GM12878 (cell line): ENCODE results near the gene FMNL2. TPM values are rescaled to one million over a fixed set of nuclear protein-coding genes. Genes with fewer than 3 reads are reported as not detected.

Experiments
- ATAC-seq: fragments of 200-7000 bp; cut with Tn5 transposase; 3 replicates; pipeline ENCODE4 v1.9.1; 2020; ENCODE audit warnings: mild to moderate bottlenecking, moderate library complexity
- BruUV-seq: library from RNA; stranded (reverse); fragments of 400-500 nt; replicated peaks from 2 replicates; lab custom pipeline; 2021; lab: Mats Ljungman, UMichigan
- CTCF ChIA-PET: fragments of 300-600 bp; sonication (Branson Sonifier 250); formaldehyde crosslinking; extraction: SDS; loops from one replicate; lab custom pipeline; 2021; ENCODE audit warnings: inconsistent platforms; lab: Yijun Ruan, JAX
- POLR2A ChIA-PET: fragments of 350-600 bp; formaldehyde crosslinking; extraction: SDS; loops from one replicate; lab custom pipeline; 2021; ENCODE audit warnings: inconsistent platforms; lab: Charles Lee
- RAD21 ChIA-PET: fragments of 300-600 bp; sonication (Branson Sonifier 250); formaldehyde crosslinking; loops from one replicate; lab custom pipeline; 2023; ENCODE audit warnings: antibody characterized with exemption; ENCODE audit not compliant: unreplicated experiment; lab: Charles Lee
- SMC1A ChIA-PET: fragments of 300-600 bp; sonication (Branson Sonifier 250); formaldehyde crosslinking; loops from one replicate; lab custom pipeline; 2023; ENCODE audit not compliant: unreplicated experiment, uncharacterized antibody; lab: Charles Lee
- DNase-seq: peaks from one replicate; pipeline ENCODE4 v3.0.0-alpha.2; 2011; ENCODE audit warnings: low read depth, low spot score
- FAIRE-seq: peaks from 3 replicates; lab custom pipeline; 2011; peaks lifted over from hg19 to GRCh38; lab: Jason Lieb, UNC
- H2AFZ ChIP-seq: 2 replicates; pipeline ENCODE4 v1.6.0; 2011; ENCODE audit warnings: low read depth, low read length, control low read depth; ENCODE audit not compliant: control insufficient read depth
- H3K27ac ChIP-seq: 2 replicates; pipeline ENCODE4 v1.5.1; 2011; ENCODE audit warnings: control low read depth; ENCODE audit not compliant: control insufficient read depth, insufficient read depth
- H3K27me3 ChIP-seq, 2 experiments: replicated peaks in 1 of 2; 2 replicates each; pipeline versions ENCODE4 v1.6.0 to v1.6.1; 2011; ENCODE audit warnings: low read length in 1 of 2; ENCODE audit not compliant: control insufficient read depth in 2 of 2, insufficient read depth in 2 of 2
- H3K36me3 ChIP-seq, 2 experiments: 2 replicates each; pipeline ENCODE4 v1.5.1; 2011; ENCODE audit warnings: low read length in 1 of 2; ENCODE audit not compliant: control insufficient read depth in 2 of 2, insufficient read depth in 2 of 2
- H3K4me1 ChIP-seq: 2 replicates; pipeline ENCODE4 v1.6.1; 2011; ENCODE audit warnings: mild to moderate bottlenecking, low read length, moderate library complexity, mixed read lengths; ENCODE audit not compliant: control insufficient read depth, insufficient read depth
- H3K4me2 ChIP-seq: 2 replicates; pipeline ENCODE4 v1.6.0; 2011; ENCODE audit warnings: control low read depth; ENCODE audit not compliant: control insufficient read depth, insufficient read depth
- H3K4me3 ChIP-seq: fragments of 200-600 bp; sonication (generic); 2 replicates; pipeline ENCODE4 v1.5.1; 2016
- H3K79me2 ChIP-seq: 2 replicates; pipeline ENCODE4 v1.6.0; 2011; ENCODE audit warnings: low read length; ENCODE audit not compliant: control insufficient read depth, insufficient read depth
- H3K9ac ChIP-seq: 2 replicates; pipeline ENCODE4 v1.8.0; 2011; ENCODE audit warnings: low read length, control low read depth, mixed read lengths; ENCODE audit not compliant: control insufficient read depth, insufficient read depth
- H3K9me3 ChIP-seq: replicated peaks from 3 replicates; pipeline ENCODE4 v1.5.1; 2011; ENCODE audit warnings: mild to moderate bottlenecking, low read length; ENCODE audit not compliant: control insufficient read depth, insufficient read depth
- H4K20me1 ChIP-seq: 2 replicates; pipeline ENCODE4 v1.6.0; 2011; ENCODE audit not compliant: control insufficient read depth, insufficient read depth
- ATF7 ChIP-seq: fragments of 450-650 bp; IDR thresholded peaks from 2 replicates; pipeline ENCODE4 v1.6.1; 2016; ENCODE audit warnings: low read depth, mild to moderate bottlenecking
- BCL11A ChIP-seq: IDR thresholded peaks from 2 replicates; pipeline ENCODE4 v1.6.1; 2011; ENCODE audit warnings: low read depth, low read length
- CEBPB ChIP-seq, 2 experiments: fragments of 150-350 bp in 1 of 2; IDR thresholded peaks; 2 replicates each; pipeline ENCODE4 v1.6.1; 2012 to 2014; ENCODE audit warnings: low read depth in 2 of 2, low read length in 2 of 2, borderline replicate concordance in 1 of 2, inconsistent platforms in 1 of 2
- CHD1 ChIP-seq: IDR thresholded peaks from 2 replicates; pipeline ENCODE4 v1.6.1; 2012; ENCODE audit warnings: low read depth, low read length, improper control_type of control experiment
- IRF5 ChIP-seq: fragments of 450-650 bp; IDR thresholded peaks from 2 replicates; pipeline ENCODE4 v1.6.1; 2017; ENCODE audit warnings: borderline replicate concordance
- KLF5 ChIP-seq: fragments of 450-650 bp; IDR thresholded peaks from 2 replicates; pipeline ENCODE4 v1.6.1; 2014; ENCODE audit warnings: mild to moderate bottlenecking; ENCODE audit not compliant: partially characterized antibody
- NR2C1 ChIP-seq: fragments of 450-650 bp; IDR thresholded peaks from 2 replicates; pipeline ENCODE4 v1.6.1; 2017; ENCODE audit warnings: antibody characterized with exemption, mild to moderate bottlenecking, moderate library complexity
- POLR2AphosphoS2 ChIP-seq: IDR thresholded peaks from 2 replicates; pipeline ENCODE4 v1.6.1; 2011; ENCODE audit warnings: low read depth, mild to moderate bottlenecking, low read length, improper control_type of control experiment, moderate library complexity
- POU2F2 ChIP-seq: IDR thresholded peaks from 3 replicates; pipeline ENCODE4 v1.6.1; 2011; ENCODE audit warnings: low read depth, mild to moderate bottlenecking, low read length, borderline replicate concordance
- RBBP5 ChIP-seq: fragments of 200-600 bp; sonication (generic); conservative IDR thresholded peaks from 2 replicates; pipeline ENCODE4 v1.6.1; 2016
- RFX5 ChIP-seq: IDR thresholded peaks from 2 replicates; pipeline ENCODE4 v1.6.1; 2011; ENCODE audit warnings: low read depth, low read length, improper control_type of control experiment
- SRF ChIP-seq, 2 experiments: IDR thresholded peaks; 2 replicates each; pipeline ENCODE4 v1.6.1; 2011; ENCODE audit warnings: low read depth in 2 of 2, low read length in 2 of 2, mild to moderate bottlenecking in 1 of 2, moderate library complexity in 1 of 2
- TCF12 ChIP-seq: IDR thresholded peaks from 2 replicates; pipeline ENCODE4 v1.6.1; 2011; ENCODE audit warnings: low read depth, mild to moderate bottlenecking, low read length
- ZNF217 ChIP-seq: fragments of 450-650 bp; IDR thresholded peaks from 2 replicates; pipeline ENCODE4 v1.6.1; 2017; ENCODE audit warnings: antibody characterized with exemption, mild to moderate bottlenecking
- WGBS: methylation state at CpG from one replicate; pipeline ENCODE4 v1.1.6; 2016; ENCODE audit warnings: low lambda C conversion rate; ENCODE audit not compliant: insufficient replicate concordance, insufficient coverage; ENCODE audit errors: missing lambda C conversion rate; 5-methylcytosine and 5-hydroxymethylcytosine counted together
- in situ Hi-C: fragments of 300-500 bp; cut with MboI; formaldehyde crosslinking; loops from 9 replicates; pipeline ENCODE4 v1.14.3; 2018; ENCODE audit warnings: mixed read lengths
- intact Hi-C: fragments of 100-400 bp; cut with micrococcal nuclease; formaldehyde crosslinking; loops from one replicate; pipeline ENCODE4 v1.14.2; 2022; ENCODE audit not compliant: unreplicated experiment
- polyA plus RNA-seq, 11 experiments: library from polyadenylated mRNA; depleted of rRNA in 4 of 11; unstranded in 6 of 11; stranded (reverse) in 5 of 11; fragments of >200 nt; fragmentation: Nextera tagmentation in 4 of 11; fragmentation: Illumina TruSeq in 1 of 11; extraction: Ambion mirVana in 4 of 11; extraction: Trizol in 1 of 11; gene quantifications; 1 replicate in 1 of 11; 2 replicates in 10 of 11; pipeline versions ENCODE4 v1.2.1 to v1.2.3, GENCODE V29; 2011 to 2016; ENCODE audit warnings: inconsistent platforms in 2 of 11, missing spikeins in 2 of 11, low read depth in 1 of 11
- total RNA-seq, 4 experiments: library from RNA; depleted of rRNA in 3 of 4; stranded (reverse); fragments of >200 nt in 3 of 4; fragmentation: Illumina TruSeq in 1 of 4; extraction: Trizol in 1 of 4; gene quantifications; 2 replicates each; pipeline versions ENCODE4 v1.2.1 to v1.2.3, GENCODE V29; 2013 to 2021
- TF ChIP-seq, protein P1 (sequence below): fragments of 450-650 bp; IDR thresholded peaks from 2 replicates; pipeline ENCODE4 v1.6.1; 2017; ENCODE audit warnings: antibody characterized with exemption, mild to moderate bottlenecking, moderate library complexity
- TF ChIP-seq, protein P2 (sequence below): IDR thresholded peaks from 2 replicates; pipeline ENCODE4 v1.6.1; 2011; ENCODE audit warnings: borderline replicate concordance, low read depth, mild to moderate bottlenecking, moderate library complexity, mixed read lengths, low read length; ENCODE audit not compliant: insufficient read depth; ENCODE audit errors: extremely low read length

Gene FMNL2
- total and polyA plus RNA-seq, 10 of the 15 experiments (the other 5 are each of a cell fraction or from before 2014, with no cell fraction given), result 0.13 to 9.9 (median 0.35) TPM

DNA sequence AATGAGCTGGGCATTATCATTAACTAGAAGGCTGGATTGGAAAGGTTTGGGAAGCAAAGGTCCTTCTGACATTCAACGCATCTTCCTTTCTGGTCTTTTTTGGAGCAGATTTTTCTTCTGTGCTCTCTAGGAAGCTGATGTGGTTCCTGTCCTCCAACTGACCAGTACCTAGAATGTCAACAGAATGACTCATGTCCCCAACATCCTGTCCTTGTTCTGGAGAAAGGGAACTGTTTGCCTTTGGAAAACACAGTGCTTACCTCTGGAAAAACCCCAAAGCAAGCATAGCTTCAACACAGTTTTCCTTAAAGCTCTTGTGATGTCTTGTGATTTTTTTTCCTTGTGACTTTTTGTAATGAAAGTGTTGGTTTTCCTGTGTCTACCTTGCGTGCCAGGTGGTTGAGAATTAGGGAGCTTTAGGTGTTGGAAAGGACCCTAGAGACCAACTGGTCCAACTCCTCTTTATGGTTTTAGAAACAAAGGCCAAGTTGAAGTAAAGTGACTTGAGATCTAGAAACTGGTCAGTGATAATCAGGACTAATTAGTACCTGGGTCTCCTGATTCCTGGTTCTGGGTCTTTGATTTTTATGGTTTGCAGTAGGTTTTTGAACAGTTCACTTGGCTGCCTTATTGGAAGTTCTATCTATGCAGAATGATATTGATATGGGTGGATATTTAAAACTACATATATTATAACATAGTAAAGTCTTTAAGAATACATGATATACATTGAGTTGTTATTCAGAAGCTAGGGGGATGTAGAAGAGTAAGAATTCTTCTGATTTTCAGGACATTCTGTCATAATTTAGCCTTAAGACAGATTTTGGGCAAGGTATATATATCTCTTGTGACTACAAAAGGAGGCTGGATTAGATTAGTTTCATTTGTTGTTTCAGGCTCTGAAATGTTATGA is 70.5 kb downstream of the FMNL2 start:
- Histone ChIP-seq H4K20me1 (no peaks in the 10 kb centered on the region), H3K4me3 (no peak overlapping the region), H3K4me2 (no peak overlapping the region), H3K9ac (no peak overlapping the region), H3K27me3 (no peaks in the 10 kb centered on the region), H3K9me3 (no peaks in the 10 kb centered on the region), H2AFZ (no peak overlapping the region), H3K4me1 (peaks cover 18% of the 10 kb centered on the region), H3K36me3 (no peaks in the 10 kb centered on the region), H3K27ac (no peak overlapping the region), H3K79me2 (peaks cover 4% of the 10 kb centered on the region)
- DNase-seq (no peak), FAIRE-seq (no peak), ATAC-seq (peak; percentile 3; the same call in 1 of the 3 replicates)
- intact Hi-C loops (loop anchor here (2.0 to 5.0 kb wide), 2 partner anchors 71 to 92 kb away; partner anchors contain the start of gene FMNL2), in situ Hi-C loops (no loop called here)
- SMC1A ChIA-PET, result interaction anchor here (0.5 to 3.8 kb wide), 28 partner anchors 10 to 1092 kb away, joined by 3 to 32 read pairs (median 4); partner anchors contain the start of gene FMNL2
- POLR2A ChIA-PET, result interaction anchor here (0.6 to 2.2 kb wide), 6 partner anchors 9 to 312 kb away, joined by 3 to 8 read pairs (median 4); partner anchors contain the start of gene PRPF40A
- no TSS peak for BruUV-seq
- 100% methylated on average over 2 of the region's 2 CpGs for WGBS
- no peak for TF ChIP-seq KLF5
- TF ChIP-seq, protein P1, sequence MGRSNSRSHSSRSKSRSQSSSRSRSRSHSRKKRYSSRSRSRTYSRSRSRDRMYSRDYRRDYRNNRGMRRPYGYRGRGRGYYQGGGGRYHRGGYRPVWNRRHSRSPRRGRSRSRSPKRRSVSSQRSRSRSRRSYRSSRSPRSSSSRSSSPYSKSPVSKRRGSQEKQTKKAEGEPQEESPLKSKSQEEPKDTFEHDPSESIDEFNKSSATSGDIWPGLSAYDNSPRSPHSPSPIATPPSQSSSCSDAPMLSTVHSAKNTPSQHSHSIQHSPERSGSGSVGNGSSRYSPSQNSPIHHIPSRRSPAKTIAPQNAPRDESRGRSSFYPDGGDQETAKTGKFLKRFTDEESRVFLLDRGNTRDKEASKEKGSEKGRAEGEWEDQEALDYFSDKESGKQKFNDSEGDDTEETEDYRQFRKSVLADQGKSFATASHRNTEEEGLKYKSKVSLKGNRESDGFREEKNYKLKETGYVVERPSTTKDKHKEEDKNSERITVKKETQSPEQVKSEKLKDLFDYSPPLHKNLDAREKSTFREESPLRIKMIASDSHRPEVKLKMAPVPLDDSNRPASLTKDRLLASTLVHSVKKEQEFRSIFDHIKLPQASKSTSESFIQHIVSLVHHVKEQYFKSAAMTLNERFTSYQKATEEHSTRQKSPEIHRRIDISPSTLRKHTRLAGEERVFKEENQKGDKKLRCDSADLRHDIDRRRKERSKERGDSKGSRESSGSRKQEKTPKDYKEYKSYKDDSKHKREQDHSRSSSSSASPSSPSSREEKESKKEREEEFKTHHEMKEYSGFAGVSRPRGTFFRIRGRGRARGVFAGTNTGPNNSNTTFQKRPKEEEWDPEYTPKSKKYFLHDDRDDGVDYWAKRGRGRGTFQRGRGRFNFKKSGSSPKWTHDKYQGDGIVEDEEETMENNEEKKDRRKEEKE, result no peak
- no peak for TF ChIP-seq CHD1
- TF ChIP-seq NR2C1, result no peak
- TF ChIP-seq, protein P2, sequence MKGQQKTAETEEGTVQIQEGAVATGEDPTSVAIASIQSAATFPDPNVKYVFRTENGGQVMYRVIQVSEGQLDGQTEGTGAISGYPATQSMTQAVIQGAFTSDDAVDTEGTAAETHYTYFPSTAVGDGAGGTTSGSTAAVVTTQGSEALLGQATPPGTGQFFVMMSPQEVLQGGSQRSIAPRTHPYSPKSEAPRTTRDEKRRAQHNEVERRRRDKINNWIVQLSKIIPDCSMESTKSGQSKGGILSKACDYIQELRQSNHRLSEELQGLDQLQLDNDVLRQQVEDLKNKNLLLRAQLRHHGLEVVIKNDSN, result no peak
- no peak for TF ChIP-seq POU2F2
- no peak for TF ChIP-seq TCF12
- no peak for TF ChIP-seq POLR2AphosphoS2
- no peak for TF ChIP-seq CEBPB (IDR thresholded peaks at IDR 0.05; ENCODE audit: borderline replicate concordance in 1 of 2, low read depth in 2 of 2, low read length in 2 of 2)
- no peak for TF ChIP-seq SRF (IDR thresholded peaks at IDR 0.05; ENCODE audit: low read depth in 2 of 2, low read length in 2 of 2)
- TF ChIP-seq BCL11A, result no peak
- no peak for TF ChIP-seq IRF5
- TF ChIP-seq RFX5, result no peak
- no peak for TF ChIP-seq RBBP5
- TF ChIP-seq ATF7, result no peak
- TF ChIP-seq ZNF217, result no peak
- RAD21 ChIA-PET, result interaction anchor here (0.5 to 6.5 kb wide), 17 partner anchors 10 to 231 kb away, joined by 3 to 37 read pairs (median 4); no protein-coding TSS in a partner anchor
- CTCF ChIA-PET, result interaction anchor here (1.0 to 2.3 kb wide), 4 partner anchors 11 to 230 kb away, joined by 3 to 13 read pairs (median 6); no protein-coding TSS in a partner anchor
